Measurements from ENCODE around the gene OTUB2.

The OTUB2 gene

GRCh38 chr14:94038921-94039629 is 12.9 kb downstream of the OTUB2 start:
- no peak overlapping the region for H3K4me2 ChIP-seq (ENCODE audit: low read length)
- no peaks in the 10 kb centered on the region for H3F3A ChIP-seq (ENCODE audit: control insufficient read depth, insufficient read depth)
- TF ChIP-seq CTCF (IDR thresholded peaks at IDR 0.05; ENCODE audit: low read depth, low read length, poor library complexity, severe bottlenecking), result no peak
- TF ChIP-seq EZH2phosphoT487 (IDR thresholded peaks at IDR 0.05; ENCODE audit: borderline replicate concordance, low read length), result no peak
- H3K79me2 ChIP-seq (ENCODE audit: control insufficient read depth, low read length), result no peaks in the 10 kb centered on the region
- H3K9me3 ChIP-seq (ENCODE audit: control insufficient read depth, insufficient read depth, low read length), result no peaks in the 10 kb centered on the region
- no peak overlapping the region for H3K4me3 ChIP-seq (ENCODE audit: low read length)
- H3K4me1 ChIP-seq (ENCODE audit: control insufficient read depth, low read length), result no peaks in the 10 kb centered on the region
- H3K27me3 ChIP-seq (ENCODE audit: control insufficient read depth, low read length), result no peaks in the 10 kb centered on the region
- H4K20me1 ChIP-seq (ENCODE audit: control insufficient read depth, insufficient read depth, low read depth, low read length), result no peaks in the 10 kb centered on the region
- no peaks in the 10 kb centered on the region for H3K9me2 ChIP-seq (replicated peaks; ENCODE audit: control insufficient read depth, low read length)
- no peak overlapping the region for H3K27ac ChIP-seq (ENCODE audit: low read depth, low read length)
- no peaks in the 10 kb centered on the region for H3K36me3 ChIP-seq (ENCODE audit: control insufficient read depth, low read length)

- no peak overlapping the region for H3K4me2 ChIP-seq (ENCODE audit: low read length)
- TF ChIP-seq EZH2phosphoT487 (IDR thresholded peaks at IDR 0.05; ENCODE audit: borderline replicate concordance, low read length) (no peak), CTCF (IDR thresholded peaks at IDR 0.05; ENCODE audit: low read depth, low read length, poor library complexity, severe bottlenecking) (no peak)
- no peaks in the 10 kb centered on the region for H3K9me2 ChIP-seq (replicated peaks; ENCODE audit: control insufficient read depth, low read length)
- no peaks in the 10 kb centered on the region for H3K9me3 ChIP-seq (ENCODE audit: control insufficient read depth, insufficient read depth, low read length)
- H3K4me1 ChIP-seq (ENCODE audit: control insufficient read depth, low read length), result no peaks in the 10 kb centered on the region
- peaks cover 10% of the 10 kb centered on the region for H3K36me3 ChIP-seq (ENCODE audit: control insufficient read depth, low read length)
- no peaks in the 10 kb centered on the region for H3K79me2 ChIP-seq (ENCODE audit: control insufficient read depth, low read length)
- no peaks in the 10 kb centered on the region for H3K27me3 ChIP-seq (ENCODE audit: control insufficient read depth, low read length)
- H3K27ac ChIP-seq (ENCODE audit: low read depth, low read length), result no peak overlapping the region
- H4K20me1 ChIP-seq (ENCODE audit: control insufficient read depth, insufficient read depth, low read depth, low read length), result no peaks in the 10 kb centered on the region
- no peak overlapping the region for H3K4me3 ChIP-seq (ENCODE audit: low read length)
- no peaks in the 10 kb centered on the region for H3F3A ChIP-seq (ENCODE audit: control insufficient read depth, insufficient read depth)
Observed at GRCh38 chr14:94040247-94040646, 14.1 kb downstream of the OTUB2 start.

- no peaks in the 10 kb centered on the region for H3K9me2 ChIP-seq (replicated peaks; ENCODE audit: control insufficient read depth, low read length)
- H3K9me3 ChIP-seq (ENCODE audit: control insufficient read depth, insufficient read depth, low read length), result no peaks in the 10 kb centered on the region
- no peaks in the 10 kb centered on the region for H3K4me1 ChIP-seq (ENCODE audit: control insufficient read depth, low read length)
- H3F3A ChIP-seq (ENCODE audit: control insufficient read depth, insufficient read depth), result no peaks in the 10 kb centered on the region
- no peak overlapping the region for H3K4me2 ChIP-seq (ENCODE audit: low read length)
- TF ChIP-seq CTCF (IDR thresholded peaks at IDR 0.05; ENCODE audit: low read depth, low read length, poor library complexity, severe bottlenecking) (no peak), EZH2phosphoT487 (IDR thresholded peaks at IDR 0.05; ENCODE audit: borderline replicate concordance, low read length) (no peak)
- no peaks in the 10 kb centered on the region for H3K79me2 ChIP-seq (ENCODE audit: control insufficient read depth, low read length)
- H3K4me3 ChIP-seq (ENCODE audit: low read length), result no peak overlapping the region
- H3K27ac ChIP-seq (ENCODE audit: low read depth, low read length), result no peak overlapping the region
- peaks cover 15% of the 10 kb centered on the region for H3K36me3 ChIP-seq (ENCODE audit: control insufficient read depth, low read length)
- H3K27me3 ChIP-seq (ENCODE audit: control insufficient read depth, low read length), result no peaks in the 10 kb centered on the region
- H4K20me1 ChIP-seq (ENCODE audit: control insufficient read depth, insufficient read depth, low read depth, low read length), result no peaks in the 10 kb centered on the region
Observed at GRCh38 chr14:94040796-94041195, 14.7 kb downstream of the OTUB2 start.
